Neural cell (in vitro differentiated cells): ENCODE results near the gene RIBC1.

Experiments used
- CTCF ChIP-seq: fragments of 450-650 bp; IDR thresholded peaks from 2 replicates; pipeline ENCODE4 v1.5.1; 2014; ENCODE audit warnings: antibody characterized with exemption, mild to moderate bottlenecking, moderate library complexity; ENCODE audit not compliant: poor library complexity, severe bottlenecking
- EP300 ChIP-seq: fragments of 450-650 bp; conservative IDR thresholded peaks from 2 replicates; pipeline ENCODE4 v1.6.1; 2014; ENCODE audit warnings: antibody characterized with exemption, mild to moderate bottlenecking, moderate library complexity; ENCODE audit not compliant: poor library complexity, severe bottlenecking
- MXI1 ChIP-seq: fragments of 450-650 bp; conservative IDR thresholded peaks from 2 replicates; pipeline ENCODE4 v1.6.1; 2014; ENCODE audit warnings: antibody characterized with exemption, mild to moderate bottlenecking; ENCODE audit not compliant: poor library complexity, severe bottlenecking
- REST ChIP-seq: IDR thresholded peaks from 2 replicates; pipeline ENCODE4 v1.6.1; 2012; ENCODE audit warnings: borderline replicate concordance

- no peak for TF ChIP-seq MXI1
- TF ChIP-seq CTCF, result no peak
- TF ChIP-seq EP300, result no peak
- no peak for TF ChIP-seq REST
Observed at GRCh38 chrX:53422861-53423306, at the start of gene RIBC1.
